ENCODE data around the gene SGCA. TPM values are rescaled to one million over a fixed set of nuclear protein-coding genes. Genes with fewer than 3 reads are reported as not detected.

The SGCA gene
- total RNA-seq, 1 experiment from 2014 or later = 0.24 TPM

DNA sequence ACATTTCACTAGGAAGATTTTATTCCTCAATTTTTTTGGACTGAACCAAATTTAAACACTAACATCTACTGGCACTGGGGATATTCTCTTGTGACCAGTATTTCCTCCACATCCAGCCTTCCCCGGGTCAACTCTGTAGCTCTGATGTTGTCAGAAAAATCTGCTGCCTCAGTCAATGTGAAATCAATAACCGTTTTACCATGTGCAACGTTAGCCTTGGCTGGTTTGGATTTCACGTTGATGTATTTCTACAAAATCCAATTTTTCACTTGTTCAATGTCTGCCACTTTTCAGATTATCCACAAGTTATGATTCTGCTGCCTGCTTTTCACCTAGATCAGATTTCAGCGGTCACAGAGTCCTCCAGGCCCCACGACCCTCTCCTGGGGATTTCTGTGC lies 7.1 kb downstream of the SGCA start:
- H3K4me1 ChIP-seq (ENCODE audit: insufficient read depth, low read length) = peaks cover 2% of the 10 kb centered on the region; the same call in 1 of the 2 replicates
- TF ChIP-seq, protein P1, sequence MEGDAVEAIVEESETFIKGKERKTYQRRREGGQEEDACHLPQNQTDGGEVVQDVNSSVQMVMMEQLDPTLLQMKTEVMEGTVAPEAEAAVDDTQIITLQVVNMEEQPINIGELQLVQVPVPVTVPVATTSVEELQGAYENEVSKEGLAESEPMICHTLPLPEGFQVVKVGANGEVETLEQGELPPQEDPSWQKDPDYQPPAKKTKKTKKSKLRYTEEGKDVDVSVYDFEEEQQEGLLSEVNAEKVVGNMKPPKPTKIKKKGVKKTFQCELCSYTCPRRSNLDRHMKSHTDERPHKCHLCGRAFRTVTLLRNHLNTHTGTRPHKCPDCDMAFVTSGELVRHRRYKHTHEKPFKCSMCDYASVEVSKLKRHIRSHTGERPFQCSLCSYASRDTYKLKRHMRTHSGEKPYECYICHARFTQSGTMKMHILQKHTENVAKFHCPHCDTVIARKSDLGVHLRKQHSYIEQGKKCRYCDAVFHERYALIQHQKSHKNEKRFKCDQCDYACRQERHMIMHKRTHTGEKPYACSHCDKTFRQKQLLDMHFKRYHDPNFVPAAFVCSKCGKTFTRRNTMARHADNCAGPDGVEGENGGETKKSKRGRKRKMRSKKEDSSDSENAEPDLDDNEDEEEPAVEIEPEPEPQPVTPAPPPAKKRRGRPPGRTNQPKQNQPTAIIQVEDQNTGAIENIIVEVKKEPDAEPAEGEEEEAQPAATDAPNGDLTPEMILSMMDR (conservative IDR thresholded peaks at IDR 0.05) = no peak
- H3K23me2 ChIP-seq (ENCODE audit: insufficient read length, low read depth, low read length, poor library complexity, severe bottlenecking) = peaks cover under 1% of the 10 kb centered on the region
- peaks cover 4% of the 10 kb centered on the region for H3K27me3 Mint-ChIP-seq (ENCODE audit: low read depth)
- no CpG with 5 or more reads among the region's 6 CpGs for WGBS (ENCODE audit: extremely low coverage, insufficient read length, low lambda C conversion rate)
- H3K4me2 ChIP-seq (ENCODE audit: insufficient read depth, insufficient read length, low read length) = no peak overlapping the region
- H4K20me1 ChIP-seq (ENCODE audit: control insufficient read depth, insufficient read depth, insufficient read length) = no peaks in the 10 kb centered on the region
- no peaks in the 10 kb centered on the region for H3K9me3 ChIP-seq (ENCODE audit: control insufficient read depth, low read depth, low read length)
- no peak overlapping the region for H2BK12ac ChIP-seq (ENCODE audit: insufficient read length, low read depth, low read length)
- no peaks in the 10 kb centered on the region for H3K36me3 Mint-ChIP-seq (ENCODE audit: insufficient read depth in 1 of 3, low read depth in 3 of 3)
- DNase-seq = no peak
- peaks cover 27 to 38% of the 10 kb centered on the region in 2 experiments for H3K4me1 Mint-ChIP-seq
- H3K23ac ChIP-seq (ENCODE audit: insufficient read length, low read depth, low read length) = no peak overlapping the region
- no peaks in the 10 kb centered on the region for H3K79me2 ChIP-seq (ENCODE audit: insufficient read depth, low read length)
- no peak overlapping the region for H2BK20ac ChIP-seq (ENCODE audit: low read depth, low read length, poor library complexity, severe bottlenecking)
- H2AK5ac ChIP-seq (ENCODE audit: insufficient read length, low read length) = no peak overlapping the region
- H3K79me1 ChIP-seq (ENCODE audit: insufficient read depth, low read depth, low read length, poor library complexity, severe bottlenecking) = no peaks in the 10 kb centered on the region
- no peak overlapping the region for H4K91ac ChIP-seq (ENCODE audit: insufficient read length, low read depth, low read length)
- H4K5ac ChIP-seq (ENCODE audit: insufficient read length, low read depth, low read length) = no peak overlapping the region
- H2AFZ ChIP-seq (ENCODE audit: low read length) = no peak overlapping the region
- no peak overlapping the region for H3K9ac ChIP-seq (ENCODE audit: extremely low read depth, insufficient read length, low read length)
- no peak overlapping the region for H3K4me3 Mint-ChIP-seq
- peak overlapping the region in 1 of 3 experiments; percentile 49; a peak in 1 of 7 replicates for H3K27ac Mint-ChIP-seq
- H4K8ac ChIP-seq (replicated peaks; ENCODE audit: insufficient read length, low read depth, low read length) = no peak overlapping the region
- H3K9me3 Mint-ChIP-seq = no peaks in the 10 kb centered on the region; a peak in 1 of 5 replicates
- H2BK120ac ChIP-seq (ENCODE audit: low read depth, low read length, poor library complexity, severe bottlenecking) = no peak overlapping the region
- H3T11ph ChIP-seq (ENCODE audit: low read length) = no peak overlapping the region
- H3K18ac ChIP-seq (ENCODE audit: insufficient read length, low read depth, low read length) = no peak overlapping the region
- no peak overlapping the region for H3K56ac ChIP-seq (ENCODE audit: insufficient read length, low read depth, low read length)
- H3K27me3 ChIP-seq (ENCODE audit: insufficient read depth, low read length) = no peaks in the 10 kb centered on the region
- H3K27ac ChIP-seq (ENCODE audit: insufficient read length, low read depth, low read length) = no peak overlapping the region
- H2BK5ac ChIP-seq (ENCODE audit: insufficient read length, low read length) = no peak overlapping the region
- no peak overlapping the region for H3K4ac ChIP-seq (ENCODE audit: low read depth, low read length)
- no peak overlapping the region for H3K14ac ChIP-seq (ENCODE audit: insufficient read depth, low read length)
- no peak overlapping the region for H2BK15ac ChIP-seq (ENCODE audit: low read depth, low read length)

Measured in H9 (cell line).